ENCODE measurements around the gene RIMS1.

Gene RIMS1

DNA sequence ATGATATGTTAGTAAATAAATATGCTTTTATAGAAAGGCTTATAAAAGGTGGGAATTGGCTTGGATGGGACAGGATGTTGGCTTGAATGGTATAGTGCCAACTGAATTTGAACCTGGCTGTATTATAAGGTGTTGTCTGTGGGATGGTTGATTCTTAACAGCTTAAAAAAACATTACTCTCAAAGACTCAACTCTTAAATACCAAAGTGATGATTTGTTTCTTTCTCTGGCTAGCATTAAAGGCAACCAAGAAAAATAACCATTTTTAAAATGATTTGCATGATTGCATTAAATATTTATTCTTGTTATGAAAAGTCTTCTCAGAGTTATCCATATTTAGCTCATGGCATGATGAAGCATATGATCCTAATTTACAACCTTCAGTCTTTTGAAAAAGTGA is 216.2 kb downstream of the RIMS1 start:
- no peak for FAIRE-seq

DNA sequence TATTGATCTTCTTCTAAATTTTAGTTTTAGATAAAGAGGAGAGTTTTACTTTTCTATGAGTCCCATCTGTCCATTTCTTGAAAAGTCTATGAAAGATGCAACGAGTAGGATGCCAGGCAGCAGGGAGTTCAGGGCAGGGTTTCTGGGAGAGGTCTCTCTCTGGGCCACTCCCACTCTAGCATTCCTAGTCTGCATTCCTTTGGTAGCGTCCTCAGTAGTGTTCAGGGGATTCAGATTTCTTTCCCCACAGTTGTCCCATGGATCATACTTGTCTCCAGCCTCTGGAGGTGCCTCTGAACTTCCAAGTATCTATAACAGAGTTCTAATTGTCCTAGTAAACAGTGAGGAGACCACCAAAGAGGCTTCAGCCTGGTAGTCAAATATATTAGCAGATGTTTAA is 225.3 kb downstream of the RIMS1 start:
- FAIRE-seq, result no peak

DNA sequence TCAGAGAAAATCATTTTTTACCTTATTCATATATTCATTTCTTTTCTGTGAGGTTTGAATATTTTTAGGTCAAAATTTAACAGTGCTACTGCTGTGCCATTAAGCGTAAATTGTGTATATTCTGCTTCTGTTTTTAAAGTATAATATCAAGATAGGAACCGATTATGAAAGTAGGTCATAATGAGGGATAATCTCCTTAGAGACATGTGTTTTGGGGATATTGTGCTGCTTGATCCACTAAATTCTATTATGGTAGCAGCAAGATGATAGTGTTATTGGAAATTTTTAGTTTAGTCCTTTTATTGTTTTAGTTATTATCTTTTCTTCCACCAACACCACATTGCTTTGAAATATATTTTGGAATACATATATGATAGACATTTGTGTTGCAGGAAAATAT is 244.0 kb downstream of the RIMS1 start:
- FAIRE-seq, result no peak

DNA sequence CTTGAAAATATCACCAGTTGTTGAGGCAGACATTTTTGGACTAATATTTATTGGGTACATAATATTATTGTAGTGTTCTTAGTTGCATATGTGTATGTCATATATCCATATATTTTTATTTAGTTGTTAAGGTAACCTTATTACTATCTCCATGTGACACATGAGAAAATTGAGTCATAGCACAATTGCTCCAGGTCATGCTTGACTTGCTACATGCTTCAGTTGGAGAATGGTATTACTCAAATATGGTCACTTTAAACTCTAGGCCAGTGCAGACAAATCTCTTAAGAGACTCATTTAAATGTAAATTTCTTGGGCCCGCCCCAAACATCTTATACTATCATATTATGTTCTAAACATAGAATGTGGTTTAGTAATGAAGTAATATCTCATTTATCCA is 246.1 kb downstream of the RIMS1 start:
- no peak for FAIRE-seq

DNA sequence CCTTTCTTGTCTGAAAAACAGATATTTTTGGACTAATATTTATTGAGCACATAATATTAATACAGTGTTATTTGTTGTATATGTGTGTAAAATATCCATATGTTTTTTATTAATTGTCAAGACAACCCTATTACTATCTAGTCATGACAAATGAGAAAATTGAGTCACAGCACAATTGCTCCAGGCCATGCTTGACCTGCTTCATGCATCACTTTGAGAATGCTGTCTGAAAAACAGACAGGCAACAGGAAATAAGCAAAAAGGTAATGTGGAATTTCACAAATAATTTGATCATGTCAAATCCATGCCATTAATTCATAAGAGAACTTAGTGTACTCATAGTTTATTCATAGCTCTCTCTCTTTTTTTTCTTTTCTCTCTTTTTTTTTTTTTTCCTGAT is 246.5 kb downstream of the RIMS1 start:
- no peak for FAIRE-seq

DNA sequence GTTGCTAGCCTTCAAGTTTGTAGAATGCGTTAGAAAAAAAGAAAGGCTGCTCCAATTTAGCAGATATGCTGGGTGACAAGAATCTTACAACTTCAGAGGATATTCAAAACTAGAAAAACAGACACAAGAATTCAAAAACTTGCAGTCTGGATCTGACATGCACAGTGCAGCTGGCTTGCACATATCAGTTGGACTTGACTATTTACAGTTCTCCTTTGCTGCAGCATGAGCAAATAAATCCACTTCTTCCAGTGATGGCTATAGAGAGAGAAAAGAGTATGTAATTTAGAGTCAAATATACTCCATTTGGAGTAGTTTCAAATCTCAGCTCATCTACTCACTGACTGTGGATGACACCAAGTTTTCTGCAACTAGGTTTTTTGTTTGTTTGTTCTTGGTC is 247.0 kb downstream of the RIMS1 start:
- no peak for FAIRE-seq

DNA sequence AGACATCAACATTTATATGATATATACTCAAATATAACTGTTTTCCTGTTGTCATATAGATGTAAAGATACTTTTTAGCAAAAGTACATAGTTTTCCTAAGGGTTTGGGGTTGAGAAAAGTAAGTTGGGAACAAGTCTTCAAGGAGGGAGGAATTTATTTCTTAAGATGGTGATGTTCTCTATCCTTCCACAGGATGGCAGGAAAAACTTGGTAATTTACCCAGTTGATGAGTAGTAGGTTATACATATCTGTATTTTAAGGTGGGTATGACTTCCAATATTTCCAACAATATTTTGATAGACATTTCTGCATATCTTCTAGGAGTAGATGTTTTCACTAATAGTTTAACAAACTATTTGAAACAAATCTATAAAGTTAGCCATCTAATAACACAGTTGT is 254.4 kb downstream of the RIMS1 start:
- FAIRE-seq, result no peak

DNA sequence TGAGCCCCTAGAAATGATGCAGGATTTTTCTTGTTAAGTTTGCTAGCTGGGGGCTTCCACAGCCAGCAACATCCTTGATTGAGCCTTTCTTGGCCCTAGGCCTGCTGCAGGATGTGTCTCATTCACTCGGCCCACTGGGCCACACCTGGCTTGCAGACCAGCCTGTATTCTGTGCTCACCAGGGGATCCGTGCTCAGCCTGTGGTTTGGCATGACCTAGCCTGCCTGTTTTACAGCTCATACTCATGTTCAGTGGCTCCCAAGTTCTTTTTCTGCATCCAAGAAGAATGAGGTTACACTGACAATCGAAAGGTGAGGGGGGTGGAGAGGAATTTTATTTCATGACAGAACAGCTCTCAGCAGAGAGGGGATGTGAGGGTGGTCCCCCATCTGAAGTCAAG is 263.4 kb downstream of the RIMS1 start:
- no peak for FAIRE-seq

DNA sequence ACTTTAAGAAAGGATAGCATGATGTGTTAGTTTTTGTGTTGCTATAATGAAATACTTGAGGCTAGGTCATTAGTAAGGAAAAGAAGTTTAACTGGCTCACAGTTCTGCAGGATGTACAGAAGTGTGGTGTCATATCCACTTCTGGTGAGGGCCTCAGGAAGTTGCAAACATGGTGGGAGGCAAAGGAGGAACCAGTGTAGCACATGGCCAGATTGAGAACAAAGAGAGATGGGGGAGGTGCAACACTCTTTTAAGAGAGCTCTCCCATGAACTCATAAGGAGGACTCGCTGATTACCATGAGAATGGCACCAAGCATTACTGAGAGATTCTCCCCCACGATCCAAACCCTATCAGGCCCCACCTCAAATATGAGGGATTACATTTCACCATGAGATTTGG is 265.4 kb downstream of the RIMS1 start:
- FAIRE-seq, result no peak

DNA sequence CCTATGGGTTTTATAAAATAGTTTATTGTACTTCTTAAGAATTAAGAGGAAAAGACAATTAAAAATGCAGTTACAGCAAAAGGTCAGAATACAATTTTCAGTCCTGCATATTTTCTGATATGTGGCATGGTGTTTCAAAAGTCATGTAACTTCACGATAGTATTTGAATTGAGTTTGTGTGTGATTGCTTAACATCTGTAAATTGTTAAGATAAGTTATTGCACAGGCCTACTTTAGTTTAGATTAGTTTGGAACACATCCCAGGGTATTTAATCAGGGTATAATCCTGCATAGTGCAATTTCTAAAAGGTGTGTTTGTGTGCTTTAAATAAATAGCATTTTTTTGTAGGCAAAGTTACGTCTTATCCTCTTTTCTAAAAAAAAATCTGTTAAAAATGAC is 289.6 kb downstream of the RIMS1 start:
- no peak for FAIRE-seq

DNA sequence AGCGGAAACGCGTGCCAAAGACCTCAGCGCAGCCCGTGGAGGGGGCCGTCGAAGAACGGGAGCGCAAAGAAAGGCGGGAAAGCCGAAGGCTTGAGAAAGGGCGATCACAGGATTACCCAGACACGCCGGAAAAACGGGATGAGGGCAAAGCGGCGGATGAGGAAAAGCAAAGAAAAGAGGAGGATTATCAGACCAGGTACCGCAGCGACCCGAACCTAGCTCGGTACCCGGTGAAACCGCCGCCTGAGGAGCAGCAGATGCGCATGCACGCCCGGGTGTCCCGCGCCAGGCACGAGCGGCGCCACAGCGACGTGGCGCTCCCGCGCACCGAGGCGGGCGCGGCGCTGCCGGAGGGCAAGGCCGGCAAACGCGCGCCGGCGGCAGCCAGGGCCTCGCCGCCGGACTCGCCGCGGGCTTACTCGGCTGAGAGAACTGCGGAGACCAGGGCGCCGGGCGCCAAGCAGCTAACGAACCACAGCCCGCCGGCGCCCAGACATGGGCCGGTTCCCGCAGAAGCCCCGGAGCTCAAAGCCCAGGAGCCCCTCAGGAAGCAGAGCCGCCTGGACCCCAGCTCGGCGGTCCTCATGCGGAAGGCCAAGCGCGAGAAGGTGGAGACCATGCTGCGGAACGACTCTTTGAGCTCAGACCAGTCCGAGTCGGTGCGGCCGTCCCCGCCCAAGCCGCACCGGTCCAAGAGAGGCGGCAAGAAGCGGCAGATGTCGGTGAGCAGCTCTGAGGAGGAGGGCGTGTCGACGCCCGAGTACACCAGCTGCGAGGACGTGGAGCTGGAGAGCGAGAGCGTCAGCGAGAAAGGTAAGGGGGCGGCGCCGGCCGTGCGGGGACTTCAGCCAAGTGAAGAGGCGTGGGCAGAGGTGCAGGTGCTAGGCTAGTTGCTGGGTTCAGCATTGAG is 296.2 kb downstream of the RIMS1 start:
- FAIRE-seq, result no peak

DNA sequence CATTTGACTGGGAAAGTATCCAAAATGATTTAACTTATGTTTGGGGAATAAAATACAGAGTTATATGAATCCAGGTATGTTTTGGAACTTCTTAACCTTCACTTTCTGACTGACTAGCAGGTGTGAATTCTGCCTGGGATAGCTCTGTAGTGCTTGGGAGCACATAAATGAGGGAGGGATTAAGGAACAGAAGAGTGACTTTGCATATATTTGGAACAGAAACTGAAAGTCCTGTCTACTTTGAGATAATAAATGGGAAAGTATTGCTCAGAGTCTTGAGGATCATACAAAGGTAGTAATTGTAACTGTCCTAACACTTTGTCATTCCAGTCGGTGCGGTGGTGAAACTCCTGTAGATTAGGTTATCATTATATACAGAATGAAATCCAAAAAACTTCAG is 317.6 kb downstream of the RIMS1 start:
- FAIRE-seq, result no peak

DNA sequence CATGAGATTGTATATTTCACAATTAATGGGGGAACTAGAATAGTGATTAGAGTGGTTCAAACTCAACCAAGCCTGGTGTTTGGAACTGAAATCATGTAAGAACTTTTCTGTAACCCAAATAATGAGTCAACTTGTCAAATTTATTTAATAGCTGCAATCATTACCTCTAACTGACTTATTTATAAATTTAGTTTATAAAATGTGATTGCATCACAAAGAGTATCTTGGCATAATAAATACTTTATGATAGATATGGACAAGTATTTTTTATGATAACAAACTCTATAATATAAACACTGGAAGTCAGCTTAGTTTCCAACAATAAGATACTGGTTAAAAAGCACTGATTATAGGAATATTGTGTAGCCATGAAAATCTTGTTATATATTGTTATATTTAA is 319.1 kb downstream of the RIMS1 start:
- FAIRE-seq, result no peak

DNA sequence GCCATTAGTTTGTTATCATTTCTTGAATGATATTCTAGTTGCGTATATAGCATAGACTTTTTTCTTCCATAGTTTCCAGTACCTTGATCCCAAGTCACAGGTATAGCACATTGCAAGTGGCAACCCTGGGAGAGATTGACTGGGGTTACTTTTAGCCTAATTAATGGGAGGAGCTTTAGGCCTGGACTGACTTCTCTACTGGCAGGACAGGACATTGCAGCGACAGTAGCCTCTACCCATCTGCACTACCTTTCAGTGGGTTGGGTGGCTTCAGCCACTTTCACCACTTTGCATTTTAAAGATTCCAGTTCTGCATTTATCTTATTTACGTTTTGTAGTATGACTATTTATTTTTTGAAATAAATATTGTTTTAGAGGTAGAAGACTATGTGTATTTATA is 320.3 kb downstream of the RIMS1 start:
- FAIRE-seq, result no peak

DNA sequence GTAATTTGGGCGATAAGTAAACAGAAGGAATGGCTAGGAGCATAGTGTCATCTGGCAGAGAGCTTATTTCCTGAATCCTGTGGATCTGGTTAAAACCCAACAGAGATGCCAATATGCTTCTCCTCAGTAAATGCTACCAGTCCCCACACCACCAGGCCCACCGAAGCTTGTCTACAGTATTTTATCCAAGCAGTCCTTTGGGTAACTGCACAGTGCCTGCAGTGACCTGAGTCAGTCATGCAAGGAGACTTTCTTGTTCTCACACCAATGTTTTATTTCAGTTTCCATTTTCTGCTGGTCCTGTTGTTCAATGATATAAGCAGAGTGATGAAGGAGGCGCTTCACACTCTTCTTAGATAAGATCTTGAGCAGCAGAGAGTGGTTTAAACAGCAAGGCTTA is 326.3 kb downstream of the RIMS1 start:
- no peak for FAIRE-seq

DNA sequence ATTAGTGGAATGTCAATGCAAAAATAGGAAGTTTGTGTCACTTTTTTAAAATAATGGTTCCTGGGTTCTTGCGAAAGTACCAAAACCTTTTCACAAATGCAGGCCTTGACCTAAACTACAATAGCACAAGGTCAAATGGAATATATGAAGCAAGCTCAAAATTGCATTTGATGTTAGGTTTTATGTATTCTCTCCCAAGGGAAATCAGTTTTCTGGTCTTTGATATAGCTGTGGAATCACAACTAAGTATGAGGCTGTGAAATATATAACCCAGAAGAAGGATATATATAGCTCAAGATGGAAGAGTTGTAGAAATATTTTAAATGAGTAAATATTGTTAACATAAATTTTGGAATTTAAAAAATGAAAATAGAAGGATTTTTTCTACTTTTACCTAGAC is 327.3 kb downstream of the RIMS1 start:
- FAIRE-seq, result no peak

DNA sequence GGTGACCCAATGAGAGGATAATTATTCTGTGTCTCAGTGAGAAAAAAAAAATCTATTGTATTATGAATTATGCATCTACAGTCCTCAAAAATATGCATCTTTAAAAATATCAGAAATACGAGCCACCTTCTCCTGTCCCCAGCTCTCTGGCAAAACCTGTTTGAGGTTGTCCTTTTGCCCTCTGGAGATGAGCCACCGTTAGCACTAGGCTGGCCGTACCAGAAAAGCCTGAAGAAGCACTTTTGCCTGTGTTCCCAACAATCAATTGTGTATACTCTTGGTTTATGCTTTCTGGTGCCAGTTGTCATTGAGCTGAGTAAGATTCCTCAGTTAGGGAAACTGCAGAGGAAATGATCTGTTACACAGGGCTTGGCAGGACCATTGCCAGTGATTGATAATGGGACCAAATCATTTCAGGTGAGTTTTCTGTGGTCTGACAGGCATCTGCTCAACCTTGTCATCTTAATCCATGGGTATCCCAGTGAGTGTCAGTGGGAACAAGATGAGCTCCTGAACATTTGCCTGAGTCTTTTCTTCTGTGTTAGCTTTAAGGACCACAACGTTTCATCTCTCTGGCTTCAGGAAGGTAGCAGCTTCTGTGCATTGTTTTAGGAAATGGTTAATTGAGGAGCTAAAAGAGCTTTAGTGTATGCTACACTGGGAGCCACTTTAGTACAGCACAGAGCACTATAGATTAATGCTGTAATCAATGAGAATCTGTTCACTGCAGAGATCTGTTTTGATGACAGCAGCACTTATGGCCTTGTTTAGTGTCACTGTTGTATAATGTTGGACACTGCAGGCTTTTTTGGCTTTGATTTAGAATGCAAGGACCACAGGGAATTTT is 330.1 kb downstream of the RIMS1 start:
- FAIRE-seq, result no peak

DNA sequence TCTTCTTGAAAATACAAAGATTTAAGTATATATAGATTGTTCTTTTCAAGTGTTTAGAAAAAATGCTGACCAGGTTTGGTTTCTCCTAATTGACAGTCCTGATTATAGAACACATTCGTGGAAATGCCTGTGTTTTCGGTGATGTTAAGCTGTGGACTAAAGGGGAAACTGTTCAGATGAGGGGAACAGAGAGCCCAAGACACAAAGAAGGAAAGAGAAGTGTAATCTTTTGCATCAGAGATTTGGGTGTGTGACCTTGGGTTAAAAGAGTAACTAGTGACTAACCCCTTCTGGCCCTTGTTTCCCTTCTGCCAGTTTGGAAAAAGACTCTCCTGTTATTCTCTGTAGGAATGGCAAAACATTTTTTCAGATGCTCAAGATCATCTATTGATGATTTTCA is 331.3 kb downstream of the RIMS1 start:
- FAIRE-seq, result no peak

DNA sequence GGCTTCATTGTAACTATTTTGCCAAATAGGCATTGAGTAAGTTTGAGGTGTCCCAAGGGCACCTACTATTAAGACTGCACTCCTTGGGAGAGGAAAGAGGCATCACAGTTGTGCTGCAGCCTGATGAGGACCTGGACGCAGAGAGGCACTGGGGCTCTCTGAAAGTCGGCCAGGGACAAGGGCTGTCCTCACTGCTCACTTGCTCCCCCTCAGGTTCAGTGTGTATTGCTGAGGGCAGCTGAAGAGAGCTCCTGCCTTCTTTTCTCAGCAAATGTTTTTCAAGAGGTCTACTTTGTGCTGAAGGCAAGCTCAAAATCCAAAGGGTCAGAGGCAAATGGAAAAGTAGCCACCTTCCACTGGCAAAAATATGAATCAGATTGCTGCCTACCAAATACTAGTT is 331.8 kb downstream of the RIMS1 start:
- no peak for FAIRE-seq

DNA sequence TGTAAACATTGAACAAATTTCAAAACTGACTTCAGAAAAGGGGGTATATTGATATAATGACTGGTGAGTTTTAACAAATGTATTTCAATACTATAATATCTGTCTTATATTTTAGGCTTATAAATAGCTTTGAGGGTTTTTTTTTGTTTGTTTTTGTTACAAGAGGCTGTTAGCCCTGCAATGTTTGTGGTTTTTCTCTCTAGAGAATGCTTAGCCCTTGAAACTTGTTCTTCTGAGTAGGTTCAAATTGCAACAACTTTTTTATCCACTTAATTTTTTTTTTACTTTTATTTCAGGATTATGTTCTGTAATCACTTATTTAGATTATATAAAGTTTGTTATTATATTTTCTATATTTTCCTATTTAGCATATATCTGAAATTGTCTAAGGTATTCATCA is 333.2 kb downstream of the RIMS1 start:
- no peak for FAIRE-seq

DNA sequence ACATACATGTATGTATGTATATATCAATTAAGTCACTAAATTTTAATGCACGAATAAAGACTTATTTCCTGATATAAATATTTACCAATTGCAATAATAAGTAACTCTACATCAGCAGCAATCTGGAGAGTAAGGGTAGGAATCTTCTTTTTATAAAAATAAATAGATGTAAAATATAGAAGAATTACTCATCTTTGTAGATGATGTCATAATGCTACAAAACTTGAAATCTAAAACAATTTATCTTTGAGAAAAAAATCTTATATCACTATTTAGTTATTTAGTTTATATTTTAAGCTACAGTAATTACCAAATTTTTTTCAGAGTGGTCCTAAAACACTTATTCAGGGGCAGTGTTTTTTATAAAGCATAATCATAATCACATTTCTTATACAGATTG is 351.7 kb downstream of the RIMS1 start:
- FAIRE-seq, result no peak

DNA sequence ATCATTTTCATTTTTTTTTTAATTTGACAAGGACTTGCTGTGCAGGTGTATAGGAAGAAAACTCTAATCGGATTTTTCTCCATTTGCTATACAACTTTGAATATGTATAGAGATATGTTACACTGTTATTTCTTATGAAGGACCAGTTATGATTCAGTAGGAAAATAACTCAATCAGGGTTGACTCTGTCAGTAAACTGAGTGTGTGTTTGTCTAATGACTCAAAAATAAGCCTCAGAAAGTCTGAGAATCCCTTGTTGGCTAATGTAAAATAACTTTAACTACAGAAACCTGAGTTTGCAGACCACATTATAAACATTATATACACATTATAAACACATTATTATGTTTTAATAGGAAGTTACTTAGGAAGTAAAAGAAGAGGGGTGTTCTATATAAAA is 352.6 kb downstream of the RIMS1 start:
- FAIRE-seq, result no peak

DNA sequence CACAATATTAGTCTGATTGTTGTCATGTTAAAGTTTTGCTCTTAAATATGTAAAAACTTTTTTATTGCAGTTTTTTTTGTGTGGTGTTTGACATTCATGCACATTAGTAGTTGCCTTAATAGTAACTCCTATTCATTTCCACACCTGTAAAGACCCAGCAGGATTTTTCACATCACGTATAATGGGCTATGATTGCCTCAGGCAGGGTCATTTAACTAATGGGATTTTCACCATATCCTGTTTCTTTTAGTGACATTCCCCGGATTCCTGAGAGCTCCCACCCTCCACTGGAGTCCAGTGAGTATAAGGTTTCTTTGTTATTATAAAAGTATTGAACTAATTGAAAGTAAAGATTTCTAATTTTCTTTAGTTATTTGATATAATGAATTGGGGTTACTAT is 359.2 kb downstream of the RIMS1 start:
- no peak for FAIRE-seq

DNA sequence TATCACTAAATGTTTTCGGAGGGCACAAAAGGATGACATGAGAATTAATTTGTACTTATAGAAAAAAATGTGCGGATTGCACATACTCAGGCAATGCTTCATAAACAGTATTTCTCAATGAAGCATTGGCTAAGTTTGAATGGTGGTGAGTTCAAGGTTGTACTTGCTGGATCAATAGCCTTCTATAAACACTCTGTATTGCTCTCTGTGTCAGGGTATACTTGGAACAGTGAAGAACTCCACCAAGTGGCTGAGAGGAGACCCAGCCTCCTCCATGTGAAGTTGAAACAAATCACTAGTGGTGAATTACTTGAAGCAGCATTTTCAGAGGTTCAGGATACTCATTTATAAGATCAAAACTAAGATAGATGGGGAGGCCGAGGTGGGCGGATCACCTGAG is 360.6 kb downstream of the RIMS1 start:
- no peak for FAIRE-seq

Measured in colon (tissue), 2 donors.